PC-3 (cell line): ENCODE results near the gene SNX11. TPM values are rescaled to one million over a fixed set of nuclear protein-coding genes. Genes with fewer than 3 reads are reported as not detected.
"Not testable (repeated sequence)": the region's sequence is repeated elsewhere in the genome, so short reads cannot be mapped to it uniquely, and the experiment has no call there.

Experiments
- ATAC-seq: fragments of 200-7000 bp; cut with Tn5 transposase; 2 replicates; pipeline ENCODE4 v1.9.1; 2020; ENCODE audit warnings: mild to moderate bottlenecking, moderate library complexity
- BruUV-seq: library from RNA; stranded (reverse); fragments of 400-500 nt; replicated peaks from 2 replicates; lab custom pipeline; 2021; lab: Mats Ljungman, UMichigan
- CTCF ChIA-PET: fragments of 300-600 bp; sonication (Branson Sonifier 250); formaldehyde crosslinking; loops from one replicate; lab custom pipeline; 2022; ENCODE audit warnings: antibody characterized with exemption; lab: Charles Lee
- POLR2A ChIA-PET: fragments of 300-600 bp; sonication (Branson Sonifier 250); formaldehyde crosslinking; loops from one replicate; lab custom pipeline; 2022; ENCODE audit warnings: antibody characterized with exemption; ENCODE audit not compliant: unreplicated experiment; lab: Charles Lee
- DNase-seq: peaks from one replicate; pipeline ENCODE4 v3.0.0-alpha.2; 2015
- H2AFZ ChIP-seq: fragments of 300-600 bp; sonication (generic); 2 replicates; pipeline ENCODE4 v1.6.0; 2016; ENCODE audit warnings: antibody characterized with exemption, low read length
- H3F3A ChIP-seq: fragments of 300-600 bp; sonication (generic); one replicate; pipeline ENCODE4 v1.6.0; 2017; ENCODE audit warnings: antibody characterized with exemption, low read length, control low read depth, mild to moderate bottlenecking; ENCODE audit not compliant: unreplicated experiment
- H3K27ac ChIP-seq: fragments of 300-600 bp; sonication (generic); 2 replicates; pipeline ENCODE4 v1.5.1; 2016; ENCODE audit warnings: mild to moderate bottlenecking, low read length
- H3K27me3 ChIP-seq: fragments of 300-600 bp; sonication (generic); 2 replicates; pipeline ENCODE4 v1.6.1; 2016; ENCODE audit warnings: low read length, mixed read lengths
- H3K36me3 ChIP-seq: fragments of 300-600 bp; sonication (generic); 2 replicates; pipeline ENCODE4 v1.6.1; 2016; ENCODE audit warnings: low read depth, mixed run types, low read length, mixed read lengths
- H3K4me1 ChIP-seq: fragments of 300-600 bp; sonication (generic); 2 replicates; pipeline ENCODE4 v1.5.1; 2016; ENCODE audit warnings: low read length; ENCODE audit not compliant: insufficient read depth
- H3K4me2 ChIP-seq: fragments of 300-600 bp; sonication (generic); 2 replicates; pipeline ENCODE4 v1.6.0; 2016; ENCODE audit warnings: low read length
- H3K4me3 ChIP-seq: fragments of 300-600 bp; sonication (generic); 2 replicates; pipeline ENCODE4 v1.5.1; 2016; ENCODE audit warnings: mild to moderate bottlenecking, low read length, mixed read lengths
- H3K79me2 ChIP-seq: fragments of 300-600 bp; sonication (generic); 2 replicates; pipeline ENCODE4 v1.6.1; 2017; ENCODE audit warnings: low read length, mixed read lengths
- H3K9ac ChIP-seq: fragments of 300-600 bp; sonication (generic); 2 replicates; pipeline ENCODE4 v1.6.0; 2016; ENCODE audit warnings: mild to moderate bottlenecking, low read length
- H3K9me2 ChIP-seq: fragments of 300-600 bp; sonication (generic); replicated peaks from 2 replicates; pipeline ENCODE4 v1.6.1; 2016; ENCODE audit warnings: mixed run types, low read length, mixed read lengths
- H3K9me3 ChIP-seq: fragments of 300-600 bp; sonication (generic); 2 replicates; pipeline ENCODE4 v1.6.1; 2016; ENCODE audit warnings: low read length, mixed read lengths
- H4K20me1 ChIP-seq: fragments of 300-600 bp; sonication (generic); 2 replicates; pipeline ENCODE4 v1.6.1; 2016; ENCODE audit warnings: low read length, mixed read lengths
- CTCF ChIP-seq: fragments of 300-600 bp; sonication (generic); conservative IDR thresholded peaks from 2 replicates; pipeline ENCODE4 v1.5.1; 2017; ENCODE audit warnings: antibody characterized with exemption, low read depth, mild to moderate bottlenecking, low read length
- EZH2 ChIP-seq: fragments of 300-600 bp; sonication (generic); IDR thresholded peaks from one replicate; pipeline ENCODE4 v1.6.1; 2017; ENCODE audit warnings: antibody characterized with exemption, mild to moderate bottlenecking, low read length; ENCODE audit not compliant: unreplicated experiment
- EZH2phosphoT487 ChIP-seq: fragments of 300-600 bp; sonication (generic); IDR thresholded peaks from 2 replicates; pipeline ENCODE4 v1.6.1; 2018; ENCODE audit warnings: mild to moderate bottlenecking, antibody characterized with exemption, low read length, borderline replicate concordance
- intact Hi-C: fragments of 100-400 bp; cut with micrococcal nuclease; formaldehyde crosslinking; loops from 2 replicates; pipeline ENCODE4 v1.9.0; 2023
- total RNA-seq: library from RNA; depleted of rRNA; stranded (reverse); fragments of >200 nt; gene quantifications from 2 replicates; pipeline ENCODE4 v1.2.3, GENCODE V29; 2014

Gene SNX11
- total RNA-seq, 1 experiment from 2014 or later: 17.7 TPM

GRCh38 chr17:48070195-48070594, 37.4 kb upstream of the SNX11 start:
- Histone ChIP-seq H4K20me1 (no peaks in the 10 kb centered on the region), H3K36me3 (peaks cover 65% of the 10 kb centered on the region), H3K27me3 (no peaks in the 10 kb centered on the region), H3F3A (peaks cover 4% of the 10 kb centered on the region), H3K9ac (no peak overlapping the region), H2AFZ (no peak overlapping the region), H3K9me2 (no peaks in the 10 kb centered on the region), H3K27ac (no peak overlapping the region), H3K4me2 (no peak overlapping the region), H3K9me3 (no peaks in the 10 kb centered on the region), H3K79me2 (no peaks in the 10 kb centered on the region), H3K4me1 (peaks cover 5% of the 10 kb centered on the region; the same call in 1 of the 2 replicates), H3K4me3 (no peak overlapping the region)
- ChIA-PET CTCF (interaction anchor here (0.6 kb wide), 1 partner anchor 43 kb away, joined by 3 read pairs; no protein-coding TSS in a partner anchor), POLR2A (interaction anchor here (0.6 kb wide), 1 partner anchor 39 kb away, joined by 6 read pairs; no protein-coding TSS in a partner anchor)
- TF ChIP-seq EZH2: no peak
- TF ChIP-seq CTCF: no peak
- TF ChIP-seq EZH2phosphoT487: no peak
- intact Hi-C loops: no loop called here
- DNase-seq (no peak), ATAC-seq (no peak)
- no TSS peak for BruUV-seq

- no peak for TF ChIP-seq CTCF
- no peak for TF ChIP-seq EZH2
- TF ChIP-seq EZH2phosphoT487: no peak
- Histone ChIP-seq H3K36me3 (peaks cover 70% of the 10 kb centered on the region), H3F3A (peaks cover 4% of the 10 kb centered on the region), H3K9me3 (no peaks in the 10 kb centered on the region), H2AFZ (no peak overlapping the region), H4K20me1 (no peaks in the 10 kb centered on the region), H3K27me3 (no peaks in the 10 kb centered on the region), H3K27ac (no peak overlapping the region), H3K4me2 (no peak overlapping the region), H3K9ac (no peak overlapping the region), H3K4me1 (peaks cover 5% of the 10 kb centered on the region; the same call in 1 of the 2 replicates), H3K9me2 (no peaks in the 10 kb centered on the region), H3K4me3 (no peak overlapping the region), H3K79me2 (peaks cover 2% of the 10 kb centered on the region; the same call in 1 of the 2 replicates)
- ChIA-PET POLR2A (no interaction called here), CTCF (no interaction called here)
- BruUV-seq: no TSS peak
- ATAC-seq (no peak), DNase-seq (no peak)
- intact Hi-C loops: no loop called here
These were observed 35.9 kb upstream of the SNX11 start for GRCh38 chr17:48071654-48072053.

GRCh38 chr17:48072811-48073210, 34.8 kb upstream of the SNX11 start:
- intact Hi-C loops, H3K27ac ChIP-seq, H3K4me3 ChIP-seq, DNase-seq, H3F3A ChIP-seq, H2AFZ ChIP-seq, H3K4me2 ChIP-seq, CTCF ChIA-PET, BruUV-seq, H3K4me1 ChIP-seq, H3K9ac ChIP-seq, H3K9me3 ChIP-seq, H3K27me3 ChIP-seq, H3K9me2 ChIP-seq, ATAC-seq, H4K20me1 ChIP-seq: not testable (repeated sequence)
- H3K36me3 ChIP-seq: peaks cover 66% of the 10 kb centered on the region
- POLR2A ChIA-PET: interaction anchor here (1.2 kb wide), 1 partner anchor 46 kb away, joined by 3 read pairs; no protein-coding TSS in a partner anchor
- H3K79me2 ChIP-seq: peaks cover 11% of the 10 kb centered on the region

GRCh38 chr17:48073566-48074094, 33.9 kb upstream of the SNX11 start:
- H3K27me3 ChIP-seq, BruUV-seq: not testable (repeated sequence)

More at GRCh38 chr17:48073566-48074094, 33.9 kb upstream of the SNX11 start:
- not testable (repeated sequence) for H3F3A ChIP-seq, H3K27ac ChIP-seq, H3K4me3 ChIP-seq, H3K4me2 ChIP-seq, H3K9ac ChIP-seq, H3K9me2 ChIP-seq, H3K4me1 ChIP-seq, DNase-seq, H4K20me1 ChIP-seq, H3K9me3 ChIP-seq, H2AFZ ChIP-seq, ATAC-seq
- POLR2A ChIA-PET: interaction anchor here (1.2 to 1.7 kb wide), 2 partner anchors 47 to 48 kb away, joined by 3 to 5 read pairs; no protein-coding TSS in a partner anchor
- intact Hi-C loops: loop anchor here (1.0 kb wide), 3 partner anchors 24 to 58 kb away; no protein-coding TSS in a partner anchor
- CTCF ChIA-PET: interaction anchor here (0.6 kb wide), 1 partner anchor 48 kb away, joined by 3 read pairs; no protein-coding TSS in a partner anchor
- Histone ChIP-seq H3K36me3 (peaks cover 60% of the 10 kb centered on the region), H3K79me2 (peaks cover 19% of the 10 kb centered on the region)
